ENCODE data around the gene ALPP.
"Not testable (repeated sequence)": the region's sequence is repeated elsewhere in the genome, so short reads cannot be mapped to it uniquely, and the experiment has no call there.

Gene ALPP

GRCh38 chr2:232336981-232337720 lies 41.4 kb upstream of the ALPP start:
- Histone ChIP-seq H3K9me2 (ENCODE audit: low read depth, low read length) (no peaks in the 10 kb centered on the region), H4K20me1 (ENCODE audit: insufficient read depth, low read length) (no peaks in the 10 kb centered on the region), H3K27me3 (ENCODE audit: insufficient read depth, low read length) (no peaks in the 10 kb centered on the region), H3K9me3 (ENCODE audit: low read length) (no peaks in the 10 kb centered on the region), H2AFZ (ENCODE audit: low read length) (no peak overlapping the region), H3F3A (ENCODE audit: insufficient read depth, low read length) (no peaks in the 10 kb centered on the region), H3K36me3 (ENCODE audit: insufficient read depth, low read length) (no peaks in the 10 kb centered on the region), H3K4me3 (ENCODE audit: low read depth, low read length, poor library complexity, severe bottlenecking) (no peak overlapping the region), H3K4me1 (ENCODE audit: insufficient read depth, low read length, severe bottlenecking) (no peaks in the 10 kb centered on the region), H3K9ac (ENCODE audit: low read length) (no peak overlapping the region), H3K4me2 (ENCODE audit: low read length) (no peak overlapping the region), H3K79me2 (ENCODE audit: insufficient read depth, low read length) (no peaks in the 10 kb centered on the region), H3K27ac (ENCODE audit: low read depth, low read length, poor library complexity, severe bottlenecking) (no peak overlapping the region)
- TF ChIP-seq CTCF (IDR thresholded peaks at IDR 0.05; ENCODE audit: low read length) (no peak), EZH2 (IDR thresholded peaks at IDR 0.05; ENCODE audit: borderline replicate concordance, low read length) (no peak)

GRCh38 chr2:232338094-232338758 lies 40.3 kb upstream of the ALPP start:
- not testable (repeated sequence) for H3K9me3 ChIP-seq (ENCODE audit: low read length); H3K9me2 ChIP-seq (ENCODE audit: low read depth, low read length); H3K79me2 ChIP-seq (ENCODE audit: insufficient read depth, low read length); H3K4me2 ChIP-seq (ENCODE audit: low read length); H3F3A ChIP-seq (ENCODE audit: insufficient read depth, low read length); H3K36me3 ChIP-seq (ENCODE audit: insufficient read depth, low read length); H4K20me1 ChIP-seq (ENCODE audit: insufficient read depth, low read length); H3K4me1 ChIP-seq (ENCODE audit: insufficient read depth, low read length, severe bottlenecking); H3K27ac ChIP-seq (ENCODE audit: low read depth, low read length, poor library complexity, severe bottlenecking); H2AFZ ChIP-seq (ENCODE audit: low read length); H3K4me3 ChIP-seq (ENCODE audit: low read depth, low read length, poor library complexity, severe bottlenecking); H3K9ac ChIP-seq (ENCODE audit: low read length); H3K27me3 ChIP-seq (ENCODE audit: insufficient read depth, low read length)

GRCh38 chr2:232338759-232339106 lies 39.8 kb upstream of the ALPP start:
- Histone ChIP-seq H3K79me2 (ENCODE audit: insufficient read depth, low read length) (no peaks in the 10 kb centered on the region), H3K9me2 (ENCODE audit: low read depth, low read length) (no peaks in the 10 kb centered on the region), H3K27me3 (ENCODE audit: insufficient read depth, low read length) (no peaks in the 10 kb centered on the region), H3K36me3 (ENCODE audit: insufficient read depth, low read length) (no peaks in the 10 kb centered on the region), H3F3A (ENCODE audit: insufficient read depth, low read length) (no peaks in the 10 kb centered on the region), H2AFZ (ENCODE audit: low read length) (no peak overlapping the region), H3K4me3 (ENCODE audit: low read depth, low read length, poor library complexity, severe bottlenecking) (no peak overlapping the region), H3K27ac (ENCODE audit: low read depth, low read length, poor library complexity, severe bottlenecking) (no peak overlapping the region), H3K4me1 (ENCODE audit: insufficient read depth, low read length, severe bottlenecking) (no peaks in the 10 kb centered on the region), H3K9ac (ENCODE audit: low read length) (no peak overlapping the region), H3K4me2 (ENCODE audit: low read length) (no peak overlapping the region), H3K9me3 (ENCODE audit: low read length) (no peaks in the 10 kb centered on the region), H4K20me1 (ENCODE audit: insufficient read depth, low read length) (no peaks in the 10 kb centered on the region)
- no peak for TF ChIP-seq EZH2 (IDR thresholded peaks at IDR 0.05; ENCODE audit: borderline replicate concordance, low read length)
- TF ChIP-seq CTCF (IDR thresholded peaks at IDR 0.05; ENCODE audit: low read length), result no peak
